BLaER1 treated with 17β-estradiol and CSF1 and Interleukin-3, amounts not matched to agents 10 nM and 100 nM (cell line): ENCODE data around the gene XRN2.

ENCODE experiments used
- H3K27ac ChIP-seq, 11 experiments: shearing (Covaris generic); formaldehyde crosslinking; 2 replicates each; pipeline ENCODE4 v1.8.1; 2022
- H3K27me3 ChIP-seq, 11 experiments: shearing (Covaris generic); formaldehyde crosslinking; 2 replicates each; pipeline ENCODE4 v1.8.1; 2022
- H3K36me3 ChIP-seq, 11 experiments: shearing (Covaris generic); formaldehyde crosslinking; 2 replicates each; pipeline ENCODE4 v1.8.1; 2022
- H3K4me1 ChIP-seq, 10 experiments: shearing (Covaris generic); formaldehyde crosslinking; 2 replicates each; pipeline ENCODE4 v1.8.1; 2022
- H3K4me2 ChIP-seq, 11 experiments: shearing (Covaris generic); formaldehyde crosslinking; 2 replicates each; pipeline ENCODE4 v1.8.1; 2022
- H3K4me3 ChIP-seq, 10 experiments: shearing (Covaris generic); formaldehyde crosslinking; 2 replicates each; pipeline ENCODE4 v1.8.1; 2022
- H3K9ac ChIP-seq, 11 experiments: shearing (Covaris generic); formaldehyde crosslinking; 2 replicates each; pipeline ENCODE4 v1.8.1; 2022
- H3K9me3 ChIP-seq, 11 experiments: shearing (Covaris generic); formaldehyde crosslinking; replicated peaks in 1 of 11; 2 replicates each; pipeline ENCODE4 v1.8.1; 2022
- H4K20me1 ChIP-seq, 11 experiments: shearing (Covaris generic); formaldehyde crosslinking; 2 replicates each; pipeline ENCODE4 v1.8.1; 2022
- Cebpa-rat ChIP-seq, 11 experiments: shearing (Covaris generic); IDR thresholded peaks; 2 replicates each; pipeline ENCODE4 v1.8.1; 2022

XRN2 gene

GRCh38 chr20:21288587-21289370, 14.4 kb upstream of the XRN2 start:
- TF ChIP-seq Cebpa-rat (IDR thresholded peaks at IDR 0.05): 0 out of 22 replicates have a peak, but pooled peaks of 2 of the 11 experiments have one; percentile 8
- H3K4me1 ChIP-seq: no peaks in the 10 kb centered on the region
- H4K20me1 ChIP-seq: no peaks in the 10 kb centered on the region
- no peak overlapping the region for H3K4me3 ChIP-seq
- no peak overlapping the region for H3K4me2 ChIP-seq
- H3K27me3 ChIP-seq: no peaks in the 10 kb centered on the region
- H3K27ac ChIP-seq: no peak overlapping the region
- H3K9ac ChIP-seq: no peak overlapping the region
- H3K9me3 ChIP-seq: peaks cover 0 to 9% (median 0%) of the 10 kb centered on the region in 11 experiments; a peak in 2 of 22 replicates
- no peaks in the 10 kb centered on the region for H3K36me3 ChIP-seq

GRCh38 chr20:21289651-21290050, 13.5 kb upstream of the XRN2 start:
- no peak overlapping the region for H3K4me3 ChIP-seq
- no peaks in the 10 kb centered on the region for H4K20me1 ChIP-seq
- H3K9ac ChIP-seq: no peak overlapping the region
- H3K4me1 ChIP-seq: no peaks in the 10 kb centered on the region
- no peak overlapping the region for H3K4me2 ChIP-seq
- no peak for TF ChIP-seq Cebpa-rat (IDR thresholded peaks at IDR 0.05)
- no peaks in the 10 kb centered on the region for H3K36me3 ChIP-seq
- peaks cover 0 to 9% (median 0%) of the 10 kb centered on the region in 11 experiments; a peak in 2 of 22 replicates for H3K9me3 ChIP-seq
- H3K27me3 ChIP-seq: no peaks in the 10 kb centered on the region
- H3K27ac ChIP-seq: no peak overlapping the region

GRCh38 chr20:21291026-21291425, 12.1 kb upstream of the XRN2 start:
- no peak overlapping the region for H3K9ac ChIP-seq
- H3K9me3 ChIP-seq: peaks cover 0 to 4% (median 0%) of the 10 kb centered on the region in 11 experiments; a peak in 2 of 22 replicates
- no peaks in the 10 kb centered on the region for H3K27me3 ChIP-seq
- no peaks in the 10 kb centered on the region for H4K20me1 ChIP-seq
- TF ChIP-seq Cebpa-rat (IDR thresholded peaks at IDR 0.05): no peak
- no peak overlapping the region for H3K4me3 ChIP-seq
- no peaks in the 10 kb centered on the region for H3K36me3 ChIP-seq
- no peak overlapping the region for H3K27ac ChIP-seq
- H3K4me2 ChIP-seq: no peak overlapping the region
- H3K4me1 ChIP-seq: no peaks in the 10 kb centered on the region

- Histone ChIP-seq H4K20me1 (no peaks in the 10 kb centered on the region), H3K9me3 (no peaks in the 10 kb centered on the region), H3K9ac (no peak overlapping the region), H3K27me3 (no peaks in the 10 kb centered on the region), H3K4me1 (no peaks in the 10 kb centered on the region), H3K27ac (no peak overlapping the region), H3K4me2 (no peak overlapping the region), H3K36me3 (no peaks in the 10 kb centered on the region), H3K4me3 (no peak overlapping the region)
- no peak for TF ChIP-seq Cebpa-rat (IDR thresholded peaks at IDR 0.05)
Measured at GRCh38 chr20:21294755-21295154, 8.4 kb upstream of the XRN2 start.

- H3K9me3 ChIP-seq: peaks cover 0 to 3% (median 0%) of the 10 kb centered on the region in 11 experiments; a peak in 5 of 22 replicates
- peak overlapping the region; percentile 96 to 100 (median 99) for H3K27ac ChIP-seq
- H4K20me1 ChIP-seq: peaks cover 9 to 17% (median 16%) of the 10 kb centered on the region in 11 experiments; a peak in 21 of 22 replicates
- H3K36me3 ChIP-seq: peaks cover 0 to 9% (median 7%) of the 10 kb centered on the region in 11 experiments; a peak in 14 of 22 replicates
- peak overlapping the region; percentile 72 to 95 (median 88) for H3K4me3 ChIP-seq
- H3K9ac ChIP-seq: peak overlapping the region; percentile 96 to 100 (median 99)
- H3K27me3 ChIP-seq: no peaks in the 10 kb centered on the region
- no peak for TF ChIP-seq Cebpa-rat (IDR thresholded peaks at IDR 0.05)
- H3K4me2 ChIP-seq: peak overlapping the region; percentile 78 to 95 (median 90)
- H3K4me1 ChIP-seq: peaks cover 13 to 19% (median 16%) of the 10 kb centered on the region in 10 experiments; a peak in 19 of 20 replicates
Measured at GRCh38 chr20:21301940-21302663, 1.0 kb upstream of the XRN2 start.

- H3K4me3 ChIP-seq: peak overlapping the region; percentile 72 to 95 (median 88)
- H3K4me2 ChIP-seq: peak overlapping the region; percentile 78 to 95 (median 90)
- no peaks in the 10 kb centered on the region for H3K27me3 ChIP-seq
- H4K20me1 ChIP-seq: peaks cover 9 to 17% (median 16%) of the 10 kb centered on the region in 11 experiments; a peak in 21 of 22 replicates
- peaks cover 13 to 19% (median 16%) of the 10 kb centered on the region in 10 experiments; a peak in 19 of 20 replicates for H3K4me1 ChIP-seq
- peaks cover 0 to 9% (median 7%) of the 10 kb centered on the region in 11 experiments; a peak in 14 of 22 replicates for H3K36me3 ChIP-seq
- peak overlapping the region; percentile 96 to 100 (median 99) for H3K9ac ChIP-seq
- H3K27ac ChIP-seq: peak overlapping the region; percentile 96 to 100 (median 99)
- TF ChIP-seq Cebpa-rat (IDR thresholded peaks at IDR 0.05): no peak
- peaks cover 0 to 3% (median 0%) of the 10 kb centered on the region in 11 experiments; a peak in 5 of 22 replicates for H3K9me3 ChIP-seq
Measured at GRCh38 chr20:21302664-21303060, 469 bp upstream of the XRN2 start.

GRCh38 chr20:21303872-21304586, 898 bp downstream of the XRN2 start:
- no peaks in the 10 kb centered on the region for H3K27me3 ChIP-seq
- peaks cover 13 to 30% (median 27%) of the 10 kb centered on the region in 11 experiments; a peak in 21 of 22 replicates for H4K20me1 ChIP-seq
- TF ChIP-seq Cebpa-rat (IDR thresholded peaks at IDR 0.05): no peak; a peak in 2 of 22 replicates
- peak overlapping the region; percentile 96 to 100 (median 99) for H3K27ac ChIP-seq
- peaks cover 10 to 22% (median 19%) of the 10 kb centered on the region in 11 experiments for H3K36me3 ChIP-seq
- peak overlapping the region; percentile 96 to 100 (median 99) for H3K9ac ChIP-seq
- peaks cover 15 to 26% (median 18%) of the 10 kb centered on the region in 10 experiments; a peak in 19 of 20 replicates for H3K4me1 ChIP-seq
- peak overlapping the region; percentile 81 to 96 (median 89) for H3K4me2 ChIP-seq
- H3K9me3 ChIP-seq: peaks cover 4 to 15% (median 9%) of the 10 kb centered on the region in 11 experiments; a peak in 21 of 22 replicates
- H3K4me3 ChIP-seq: peak overlapping the region; percentile 72 to 95 (median 88)

DNA sequence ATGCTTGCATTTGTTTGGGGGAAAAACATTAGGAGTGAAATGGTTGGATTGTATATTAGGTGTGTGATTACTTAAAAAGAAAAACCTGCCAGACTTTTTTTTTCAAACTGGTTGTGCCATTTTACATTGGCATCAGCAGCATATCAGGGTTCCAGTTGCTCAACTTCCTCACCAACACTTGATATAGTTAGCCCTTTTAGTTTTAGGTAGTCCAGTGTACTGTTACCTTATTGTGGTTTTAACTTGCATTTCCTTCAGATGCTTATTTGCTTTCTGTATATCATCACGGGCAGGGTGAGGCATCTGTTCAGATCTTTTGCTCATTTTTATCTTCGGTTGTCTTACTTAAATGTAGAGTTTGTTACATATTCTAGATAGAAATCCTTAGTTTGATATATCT, 5.2 kb downstream of the XRN2 start:
- Histone ChIP-seq H4K20me1 (peaks cover 55 to 73% (median 70%) of the 10 kb centered on the region in 11 experiments; a peak in 21 of 22 replicates), H3K4me1 (peaks cover 7 to 62% (median 8%) of the 10 kb centered on the region in 10 experiments; a peak in 18 of 20 replicates), H3K27ac (no peak overlapping the region), H3K9me3 (peaks cover 4 to 42% (median 26%) of the 10 kb centered on the region in 11 experiments; a peak in 21 of 22 replicates), H3K4me3 (peak overlapping the region in 8 of 10 experiments; percentile 7 to 36 (median 20); a peak in 8 of 20 replicates), H3K9ac (no peak overlapping the region), H3K27me3 (no peaks in the 10 kb centered on the region), H3K36me3 (peaks cover 24 to 65% (median 60%) of the 10 kb centered on the region in 11 experiments), H3K4me2 (peak overlapping the region in 6 of 11 experiments; percentile 8 to 79 (median 24); a peak in 8 of 22 replicates)
- no peak for TF ChIP-seq Cebpa-rat (IDR thresholded peaks at IDR 0.05)
